SJSA1 (cell line): ENCODE data around the gene SCEL. TPM values are rescaled to one million over a fixed set of nuclear protein-coding genes. Genes with fewer than 3 reads are reported as not detected.

Source experiments
- DNase-seq, 2 experiments: peaks; one replicate each; pipeline ENCODE4 v3.0.0-alpha.2; 2015 to 2020; ENCODE audit warnings: low spot score in 2 of 2, low read depth in 1 of 2
- H3K27ac ChIP-seq: fragments of 250-450 bp; sonication (Bioruptor Pico); 2 replicates; pipeline ENCODE4 v1.5.1; 2020; ENCODE audit warnings: mild to moderate bottlenecking, moderate library complexity
- H3K27me3 ChIP-seq: fragments of 250-450 bp; sonication (Bioruptor Pico); replicated peaks from 2 replicates; pipeline ENCODE4 v1.5.1; 2020; ENCODE audit warnings: mild to moderate bottlenecking, moderate library complexity
- H3K36me3 ChIP-seq: fragments of 250-450 bp; sonication (Bioruptor Pico); 2 replicates; pipeline ENCODE4 v1.5.1; 2020; ENCODE audit warnings: mild to moderate bottlenecking
- H3K4me1 ChIP-seq: fragments of 250-450 bp; sonication (Bioruptor Pico); replicated peaks from 2 replicates; pipeline ENCODE4 v1.6.1; 2021; ENCODE audit warnings: mild to moderate bottlenecking
- H3K4me3 ChIP-seq: fragments of 250-450 bp; sonication (Bioruptor Pico); 2 replicates; pipeline ENCODE4 v1.5.1; 2020; ENCODE audit warnings: mild to moderate bottlenecking
- H3K9me3 ChIP-seq: fragments of 250-450 bp; sonication (Bioruptor Pico); replicated peaks from 2 replicates; pipeline ENCODE4 v1.5.1; 2020; ENCODE audit warnings: mild to moderate bottlenecking
- total RNA-seq: library from RNA; depleted of rRNA; stranded (reverse); fragments of >200 nt; shearing (Covaris generic); gene quantifications from 2 replicates; pipeline ENCODE4 v1.2.3, GENCODE V29; 2014; rRNA removed

The SCEL gene
- total RNA-seq, result not detected in 2 replicates

- Histone ChIP-seq H3K9me3 (no peaks in the 10 kb centered on the region), H3K27me3 (no peaks in the 10 kb centered on the region), H3K27ac (no peak within 1 kb of the TSS)
These were observed at the start of gene SCEL for GRCh38 chr13:77535448-77535847. Gene SCEL, plus strand, starts transcription at chr13:77535706. Its CDS starts 20,170 bp downstream, at chr13:77555876.

GRCh38 chr13:77489566-77490337 is 45.8 kb upstream of the SCEL start:
- H3K27ac ChIP-seq, result no peak overlapping the region

More at GRCh38 chr13:77535448-77535847, at the start of gene SCEL:
- Histone ChIP-seq H3K4me1 (no peaks in the 10 kb centered on the region), H3K4me3 (no peak within 1 kb of the TSS), H3K36me3 (no peaks in the 10 kb centered on the region)
- no peak for DNase-seq

GRCh38 chr13:77492982-77493381 is 42.5 kb upstream of the SCEL start:
- Histone ChIP-seq H3K27ac (no peak overlapping the region), H3K27me3 (no peaks in the 10 kb centered on the region), H3K9me3 (no peaks in the 10 kb centered on the region), H3K4me3 (no peak overlapping the region), H3K36me3 (no peaks in the 10 kb centered on the region), H3K4me1 (no peaks in the 10 kb centered on the region)
- DNase-seq, result no peak

More at GRCh38 chr13:77489566-77490337, 45.8 kb upstream of the SCEL start:
- H3K36me3 ChIP-seq, result no peaks in the 10 kb centered on the region
- no peaks in the 10 kb centered on the region for H3K4me1 ChIP-seq
- H3K4me3 ChIP-seq, result no peak overlapping the region
- no peak for DNase-seq
- no peaks in the 10 kb centered on the region for H3K9me3 ChIP-seq
- no peaks in the 10 kb centered on the region for H3K27me3 ChIP-seq

GRCh38 chr13:77494226-77494625 is 41.3 kb upstream of the SCEL start:
- Histone ChIP-seq H3K27me3 (no peaks in the 10 kb centered on the region), H3K4me3 (no peak overlapping the region), H3K36me3 (no peaks in the 10 kb centered on the region), H3K4me1 (no peaks in the 10 kb centered on the region), H3K27ac (no peak overlapping the region), H3K9me3 (no peaks in the 10 kb centered on the region)
- DNase-seq, result no peak

- Histone ChIP-seq H3K27me3 (no peaks in the 10 kb centered on the region), H3K27ac (no peak overlapping the region), H3K4me3 (no peak overlapping the region), H3K4me1 (no peaks in the 10 kb centered on the region), H3K36me3 (no peaks in the 10 kb centered on the region), H3K9me3 (no peaks in the 10 kb centered on the region)
- DNase-seq, result no peak
These were observed 38.2 kb upstream of the SCEL start for GRCh38 chr13:77497350-77497749.

GRCh38 chr13:77497835-77498234 is 37.7 kb upstream of the SCEL start:
- H3K36me3 ChIP-seq, result no peaks in the 10 kb centered on the region
- H3K27ac ChIP-seq, result no peak overlapping the region
- no peaks in the 10 kb centered on the region for H3K9me3 ChIP-seq
- H3K4me1 ChIP-seq, result no peaks in the 10 kb centered on the region
- no peaks in the 10 kb centered on the region for H3K27me3 ChIP-seq
- H3K4me3 ChIP-seq, result no peak overlapping the region
- no peak for DNase-seq

- H3K36me3 ChIP-seq, result no peaks in the 10 kb centered on the region
- no peak overlapping the region for H3K4me3 ChIP-seq
- H3K27ac ChIP-seq, result no peak overlapping the region
- no peak for DNase-seq
- no peaks in the 10 kb centered on the region for H3K9me3 ChIP-seq
- no peaks in the 10 kb centered on the region for H3K4me1 ChIP-seq
- no peaks in the 10 kb centered on the region for H3K27me3 ChIP-seq
These were observed 33.3 kb upstream of the SCEL start for GRCh38 chr13:77502104-77502720.

- Histone ChIP-seq H3K4me1 (no peaks in the 10 kb centered on the region), H3K4me3 (no peak overlapping the region), H3K9me3 (no peaks in the 10 kb centered on the region), H3K27me3 (no peaks in the 10 kb centered on the region), H3K36me3 (no peaks in the 10 kb centered on the region), H3K27ac (no peak overlapping the region)
- no peak for DNase-seq
These were observed 32.1 kb upstream of the SCEL start for GRCh38 chr13:77503398-77503797.

GRCh38 chr13:77506874-77507273 is 28.6 kb upstream of the SCEL start:
- no peak overlapping the region for H3K27ac ChIP-seq
- no peaks in the 10 kb centered on the region for H3K4me1 ChIP-seq
- no peaks in the 10 kb centered on the region for H3K27me3 ChIP-seq
- H3K36me3 ChIP-seq, result no peaks in the 10 kb centered on the region
- DNase-seq, result no peak
- no peaks in the 10 kb centered on the region for H3K9me3 ChIP-seq
- no peak overlapping the region for H3K4me3 ChIP-seq

- Histone ChIP-seq H3K27ac (no peak overlapping the region), H3K9me3 (no peaks in the 10 kb centered on the region), H3K4me1 (no peaks in the 10 kb centered on the region), H3K4me3 (no peak overlapping the region), H3K27me3 (no peaks in the 10 kb centered on the region), H3K36me3 (no peaks in the 10 kb centered on the region)
- no peak for DNase-seq
These were observed 27.4 kb upstream of the SCEL start for GRCh38 chr13:77507931-77508776.

- H3K9me3 ChIP-seq, result no peaks in the 10 kb centered on the region
- no peaks in the 10 kb centered on the region for H3K36me3 ChIP-seq
- no peak for DNase-seq
- H3K4me3 ChIP-seq, result no peak overlapping the region
- no peaks in the 10 kb centered on the region for H3K27me3 ChIP-seq
- H3K27ac ChIP-seq, result no peak overlapping the region
- H3K4me1 ChIP-seq, result no peaks in the 10 kb centered on the region
These were observed 26.4 kb upstream of the SCEL start for GRCh38 chr13:77508959-77509620.

GRCh38 chr13:77510156-77510555 is 25.4 kb upstream of the SCEL start:
- no peaks in the 10 kb centered on the region for H3K27me3 ChIP-seq
- H3K36me3 ChIP-seq, result no peaks in the 10 kb centered on the region
- H3K9me3 ChIP-seq, result no peaks in the 10 kb centered on the region
- H3K4me1 ChIP-seq, result no peaks in the 10 kb centered on the region
- DNase-seq, result no peak
- H3K4me3 ChIP-seq, result no peak overlapping the region
- H3K27ac ChIP-seq, result no peak overlapping the region

- Histone ChIP-seq H3K27ac (no peak overlapping the region), H3K4me1 (no peaks in the 10 kb centered on the region), H3K36me3 (no peaks in the 10 kb centered on the region), H3K27me3 (no peaks in the 10 kb centered on the region), H3K4me3 (no peak overlapping the region), H3K9me3 (no peaks in the 10 kb centered on the region)
- no peak for DNase-seq
These were observed 24.0 kb upstream of the SCEL start for GRCh38 chr13:77511552-77511951.
